GM23338 (cell line): ENCODE data around the gene GPR26. TPM values are rescaled to one million over a fixed set of nuclear protein-coding genes. Genes with fewer than 3 reads are reported as not detected.

ENCODE experiments used
- ATAC-seq: fragments of 200-7000 bp; cut with Tn5 transposase; 3 replicates; pipeline ENCODE4 v1.9.1; 2020
- DNase-seq: peaks from one replicate; pipeline ENCODE4 v3.0.0-alpha.2; 2015; ENCODE audit warnings: low spot score
- H2AFZ ChIP-seq: fragments of 200-600 bp; sonication (generic); 2 replicates; pipeline ENCODE4 v1.8.0; 2016; ENCODE audit warnings: antibody characterized with exemption, mild to moderate bottlenecking, moderate library complexity
- H3F3A ChIP-seq: fragments of 200-600 bp; sonication (generic); replicated peaks from 2 replicates; pipeline ENCODE4 v1.8.0; 2017; ENCODE audit warnings: antibody characterized with exemption, mixed run types, low read depth
- H3K27ac ChIP-seq: fragments of 200-600 bp; sonication (generic); 2 replicates; pipeline ENCODE4 v1.6.1; 2016; ENCODE audit warnings: low read depth
- H3K27me3 ChIP-seq: fragments of 200-600 bp; sonication (generic); 2 replicates; pipeline ENCODE4 v1.8.0; 2016; ENCODE audit warnings: mild to moderate bottlenecking, mixed run types, moderate library complexity; ENCODE audit not compliant: insufficient read depth
- H3K36me3 ChIP-seq: fragments of 200-600 bp; sonication (generic); 2 replicates; pipeline ENCODE4 v1.8.0; 2016; ENCODE audit warnings: mild to moderate bottlenecking; ENCODE audit not compliant: insufficient read depth
- H3K4me1 ChIP-seq: fragments of 200-600 bp; sonication (generic); 2 replicates; pipeline ENCODE4 v1.8.0; 2016; ENCODE audit warnings: mild to moderate bottlenecking, moderate library complexity; ENCODE audit not compliant: insufficient read depth
- H3K4me2 ChIP-seq: fragments of 200-600 bp; sonication (generic); 2 replicates; pipeline ENCODE4 v1.7.1; 2017; ENCODE audit warnings: mixed run types
- H3K4me3 ChIP-seq: fragments of 200-600 bp; sonication (generic); 2 replicates; pipeline ENCODE4 v1.6.1; 2016; ENCODE audit warnings: mixed run types
- H3K79me2 ChIP-seq: fragments of 200-600 bp; sonication (generic); replicated peaks from 2 replicates; pipeline ENCODE4 v1.8.0; 2017; ENCODE audit warnings: mild to moderate bottlenecking; ENCODE audit not compliant: insufficient read depth
- H3K9me2 ChIP-seq: fragments of 200-600 bp; sonication (generic); 2 replicates; pipeline ENCODE4 v1.8.0; 2017; ENCODE audit not compliant: insufficient read depth
- H4K20me1 ChIP-seq: fragments of 200-600 bp; sonication (generic); replicated peaks from 2 replicates; pipeline ENCODE4 v1.8.0; 2017; ENCODE audit warnings: mild to moderate bottlenecking; ENCODE audit not compliant: insufficient read depth
- H3K27ac Mint-ChIP-seq: 2 replicates; pipeline ENCODE4 v1.8.0; 2020; ENCODE audit warnings: inconsistent platforms, mild to moderate bottlenecking, moderate library complexity, mixed read lengths
- H3K27me3 Mint-ChIP-seq: 3 replicates; pipeline ENCODE4 v1.8.0; 2022; ENCODE audit warnings: low read depth, mild to moderate bottlenecking, moderate library complexity, mixed read lengths, inconsistent platforms; ENCODE audit not compliant: insufficient read depth, poor library complexity
- H3K36me3 Mint-ChIP-seq: 3 replicates; pipeline ENCODE4 v1.8.0; 2021; ENCODE audit warnings: low read depth, mild to moderate bottlenecking, inconsistent platforms, moderate library complexity, mixed read lengths
- H3K4me1 Mint-ChIP-seq: 3 replicates; pipeline ENCODE4 v1.8.0; 2020; ENCODE audit warnings: mild to moderate bottlenecking, inconsistent platforms, mixed read lengths
- H3K4me3 Mint-ChIP-seq: 3 replicates; pipeline ENCODE4 v1.8.0; 2021; ENCODE audit warnings: moderate library complexity, mild to moderate bottlenecking, inconsistent platforms, mixed read lengths
- H3K9me3 Mint-ChIP-seq: 3 replicates; pipeline ENCODE4 v1.8.0; 2020; ENCODE audit warnings: moderate library complexity, mild to moderate bottlenecking, inconsistent platforms, mixed read lengths
- CREB1 ChIP-seq: fragments of 250-450 bp; sonication (Bioruptor Pico); IDR thresholded peaks from 2 replicates; pipeline ENCODE4 v1.5.0; 2020; ENCODE audit warnings: low read depth, mild to moderate bottlenecking, moderate library complexity
- EZH2 ChIP-seq: fragments of 200-600 bp; sonication (generic); IDR thresholded peaks from one replicate; pipeline ENCODE4 v1.8.0; 2017; ENCODE audit warnings: antibody characterized with exemption, mild to moderate bottlenecking, low read depth; ENCODE audit not compliant: unreplicated experiment
- EZH2phosphoT487 ChIP-seq: fragments of 200-600 bp; sonication (generic); IDR thresholded peaks from one replicate; pipeline ENCODE4 v1.8.1; 2018; ENCODE audit warnings: antibody characterized with exemption; ENCODE audit not compliant: unreplicated experiment
- JUNB ChIP-seq: IDR thresholded peaks from one replicate; pipeline ENCODE4 v1.6.1; 2016; ENCODE audit warnings: antibody characterized with exemption; ENCODE audit not compliant: unreplicated experiment
- NANOG ChIP-seq: IDR thresholded peaks from 2 replicates; pipeline ENCODE4 v1.6.1; 2016; ENCODE audit warnings: antibody characterized with exemption, borderline replicate concordance
- POLR2AphosphoS5 ChIP-seq: IDR thresholded peaks from 2 replicates; pipeline ENCODE4 v1.6.1; 2016; ENCODE audit warnings: antibody characterized with exemption, low read depth
- STAT1 ChIP-seq: IDR thresholded peaks from one replicate; pipeline ENCODE4 v1.6.1; 2016; ENCODE audit warnings: antibody characterized with exemption; ENCODE audit not compliant: unreplicated experiment
- ZNF114 ChIP-seq: fragments of 250-450 bp; sonication (Bioruptor Pico); IDR thresholded peaks from 2 replicates; pipeline ENCODE4 v1.5.0; 2020; ENCODE audit warnings: mild to moderate bottlenecking, moderate library complexity
- ZNF331 ChIP-seq: fragments of 250-450 bp; sonication (Bioruptor Pico); IDR thresholded peaks from 2 replicates; pipeline ENCODE4 v1.5.0; 2020; ENCODE audit warnings: low read depth, mild to moderate bottlenecking, moderate library complexity
- polyA plus RNA-seq: library from polyadenylated mRNA; unstranded; fragments of >200 nt; fragmentation: Nextera tagmentation; extraction: Ambion mirVana; gene quantifications from 2 replicates; pipeline ENCODE4 v1.2.1, GENCODE V29; 2016
- total RNA-seq: library from RNA; depleted of rRNA; stranded (reverse); fragments of >200 nt; shearing (Covaris generic); gene quantifications from 2 replicates; pipeline ENCODE4 v1.2.3, GENCODE V29; 2014
- TF ChIP-seq, protein P1 (sequence below): IDR thresholded peaks from one replicate; pipeline ENCODE4 v1.6.1; 2018; ENCODE audit warnings: antibody characterized with exemption; ENCODE audit not compliant: unreplicated experiment
- TF ChIP-seq, protein P2 (sequence below): IDR thresholded peaks from 2 replicates; pipeline ENCODE4 v1.6.1; 2016; ENCODE audit warnings: antibody characterized with exemption
- TF ChIP-seq, protein P3 (sequence below), 2 experiments: fragments of 200-600 bp in 1 of 2; sonication (generic) in 1 of 2; conservative IDR thresholded peaks; 2 replicates each; pipeline versions ENCODE4 v1.5.1 to v1.6.1; 2016 to 2017; ENCODE audit warnings: antibody characterized with exemption in 2 of 2, low read depth in 2 of 2, mild to moderate bottlenecking in 2 of 2, moderate library complexity in 1 of 2

GPR26 gene
- total and polyA plus RNA-seq, 2 experiments from 2014 or later: 0.06 to 0.07 TPM

DNA sequence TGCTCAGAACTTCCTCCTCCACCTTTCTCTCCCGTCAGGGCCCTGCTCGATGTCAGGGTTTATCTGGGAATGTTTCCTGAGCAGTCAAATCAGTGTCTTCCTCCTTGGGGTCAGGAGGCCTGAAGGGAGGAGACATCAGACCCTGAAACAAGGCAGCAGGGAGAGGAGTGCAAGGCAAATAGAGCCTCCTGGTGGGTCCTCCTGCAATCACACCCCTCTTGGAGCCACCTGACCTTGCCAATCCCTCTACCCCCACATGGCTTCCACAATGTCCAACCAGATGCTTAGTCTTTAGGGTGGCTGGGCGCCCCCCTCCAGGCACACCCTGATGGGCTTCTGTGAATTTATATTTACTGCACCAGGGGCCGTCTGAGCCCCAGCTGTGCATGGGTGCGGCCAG lies 12.2 kb downstream of the GPR26 start:
- Histone ChIP-seq H3K4me1 (no peaks in the 10 kb centered on the region), H3K36me3 (no peaks in the 10 kb centered on the region)
- no peaks in the 10 kb centered on the region; the same call in 2 of the 3 replicates for H3K4me1 Mint-ChIP-seq

DNA sequence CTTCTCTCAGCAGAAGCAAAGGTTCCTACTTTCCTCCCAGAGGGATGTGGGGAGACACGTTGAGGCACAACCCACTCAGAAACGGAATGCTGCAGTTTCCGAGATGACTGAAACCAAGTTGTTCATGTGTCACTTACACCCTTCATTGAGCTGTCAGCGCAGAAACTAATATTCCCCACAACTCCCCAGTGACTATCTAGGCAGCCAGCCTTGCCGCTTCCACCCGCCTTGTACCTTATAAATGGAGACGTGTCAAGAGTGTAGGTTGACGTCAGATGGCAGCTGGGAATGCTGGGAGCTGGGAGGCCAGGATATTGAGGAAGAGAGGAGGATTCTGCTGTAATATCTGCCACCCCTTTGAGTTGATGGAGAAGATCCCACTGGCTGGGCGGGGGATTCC lies 15.1 kb downstream of the GPR26 start:
- no peaks in the 10 kb centered on the region; the same call in 2 of the 3 replicates for H3K4me1 Mint-ChIP-seq
- ATAC-seq: no peak
- H3K27me3 Mint-ChIP-seq: peaks cover 5% of the 10 kb centered on the region
- TF ChIP-seq ZNF331 (CRISPR knock-in tag) (no peak), NANOG (no peak), STAT1 (no peak), EZH2phosphoT487 (no peak), CREB1 (CRISPR knock-in tag) (no peak), ZNF114 (no peak), POLR2AphosphoS5 (no peak), EZH2 (no peak), JUNB (no peak)
- TF ChIP-seq, protein P1, sequence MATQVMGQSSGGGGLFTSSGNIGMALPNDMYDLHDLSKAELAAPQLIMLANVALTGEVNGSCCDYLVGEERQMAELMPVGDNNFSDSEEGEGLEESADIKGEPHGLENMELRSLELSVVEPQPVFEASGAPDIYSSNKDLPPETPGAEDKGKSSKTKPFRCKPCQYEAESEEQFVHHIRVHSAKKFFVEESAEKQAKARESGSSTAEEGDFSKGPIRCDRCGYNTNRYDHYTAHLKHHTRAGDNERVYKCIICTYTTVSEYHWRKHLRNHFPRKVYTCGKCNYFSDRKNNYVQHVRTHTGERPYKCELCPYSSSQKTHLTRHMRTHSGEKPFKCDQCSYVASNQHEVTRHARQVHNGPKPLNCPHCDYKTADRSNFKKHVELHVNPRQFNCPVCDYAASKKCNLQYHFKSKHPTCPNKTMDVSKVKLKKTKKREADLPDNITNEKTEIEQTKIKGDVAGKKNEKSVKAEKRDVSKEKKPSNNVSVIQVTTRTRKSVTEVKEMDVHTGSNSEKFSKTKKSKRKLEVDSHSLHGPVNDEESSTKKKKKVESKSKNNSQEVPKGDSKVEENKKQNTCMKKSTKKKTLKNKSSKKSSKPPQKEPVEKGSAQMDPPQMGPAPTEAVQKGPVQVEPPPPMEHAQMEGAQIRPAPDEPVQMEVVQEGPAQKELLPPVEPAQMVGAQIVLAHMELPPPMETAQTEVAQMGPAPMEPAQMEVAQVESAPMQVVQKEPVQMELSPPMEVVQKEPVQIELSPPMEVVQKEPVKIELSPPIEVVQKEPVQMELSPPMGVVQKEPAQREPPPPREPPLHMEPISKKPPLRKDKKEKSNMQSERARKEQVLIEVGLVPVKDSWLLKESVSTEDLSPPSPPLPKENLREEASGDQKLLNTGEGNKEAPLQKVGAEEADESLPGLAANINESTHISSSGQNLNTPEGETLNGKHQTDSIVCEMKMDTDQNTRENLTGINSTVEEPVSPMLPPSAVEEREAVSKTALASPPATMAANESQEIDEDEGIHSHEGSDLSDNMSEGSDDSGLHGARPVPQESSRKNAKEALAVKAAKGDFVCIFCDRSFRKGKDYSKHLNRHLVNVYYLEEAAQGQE: no peak
- TF ChIP-seq, protein P2, sequence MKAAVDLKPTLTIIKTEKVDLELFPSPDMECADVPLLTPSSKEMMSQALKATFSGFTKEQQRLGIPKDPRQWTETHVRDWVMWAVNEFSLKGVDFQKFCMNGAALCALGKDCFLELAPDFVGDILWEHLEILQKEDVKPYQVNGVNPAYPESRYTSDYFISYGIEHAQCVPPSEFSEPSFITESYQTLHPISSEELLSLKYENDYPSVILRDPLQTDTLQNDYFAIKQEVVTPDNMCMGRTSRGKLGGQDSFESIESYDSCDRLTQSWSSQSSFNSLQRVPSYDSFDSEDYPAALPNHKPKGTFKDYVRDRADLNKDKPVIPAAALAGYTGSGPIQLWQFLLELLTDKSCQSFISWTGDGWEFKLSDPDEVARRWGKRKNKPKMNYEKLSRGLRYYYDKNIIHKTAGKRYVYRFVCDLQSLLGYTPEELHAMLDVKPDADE: no peak
- TF ChIP-seq, protein P3, sequence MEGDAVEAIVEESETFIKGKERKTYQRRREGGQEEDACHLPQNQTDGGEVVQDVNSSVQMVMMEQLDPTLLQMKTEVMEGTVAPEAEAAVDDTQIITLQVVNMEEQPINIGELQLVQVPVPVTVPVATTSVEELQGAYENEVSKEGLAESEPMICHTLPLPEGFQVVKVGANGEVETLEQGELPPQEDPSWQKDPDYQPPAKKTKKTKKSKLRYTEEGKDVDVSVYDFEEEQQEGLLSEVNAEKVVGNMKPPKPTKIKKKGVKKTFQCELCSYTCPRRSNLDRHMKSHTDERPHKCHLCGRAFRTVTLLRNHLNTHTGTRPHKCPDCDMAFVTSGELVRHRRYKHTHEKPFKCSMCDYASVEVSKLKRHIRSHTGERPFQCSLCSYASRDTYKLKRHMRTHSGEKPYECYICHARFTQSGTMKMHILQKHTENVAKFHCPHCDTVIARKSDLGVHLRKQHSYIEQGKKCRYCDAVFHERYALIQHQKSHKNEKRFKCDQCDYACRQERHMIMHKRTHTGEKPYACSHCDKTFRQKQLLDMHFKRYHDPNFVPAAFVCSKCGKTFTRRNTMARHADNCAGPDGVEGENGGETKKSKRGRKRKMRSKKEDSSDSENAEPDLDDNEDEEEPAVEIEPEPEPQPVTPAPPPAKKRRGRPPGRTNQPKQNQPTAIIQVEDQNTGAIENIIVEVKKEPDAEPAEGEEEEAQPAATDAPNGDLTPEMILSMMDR (conservative IDR thresholded peaks at IDR 0.05; ENCODE audit: low read depth in 2 of 2): no peak

More for the DNA sequence above, 12.2 kb downstream of the GPR26 start:
- Histone ChIP-seq H3K9me2 (no peaks in the 10 kb centered on the region), H3K4me3 (no peak overlapping the region), H3K27ac (no peak overlapping the region), H3F3A (no peaks in the 10 kb centered on the region), H4K20me1 (no peaks in the 10 kb centered on the region), H3K27me3 (no peaks in the 10 kb centered on the region), H2AFZ (no peak overlapping the region), H3K79me2 (no peaks in the 10 kb centered on the region), H3K4me2 (no peak overlapping the region)
- peak; percentile 92 for ATAC-seq
- peaks cover 5% of the 10 kb centered on the region for H3K27me3 Mint-ChIP-seq
- no peaks in the 10 kb centered on the region for H3K36me3 Mint-ChIP-seq
- H3K9me3 Mint-ChIP-seq: no peaks in the 10 kb centered on the region
- H3K4me3 Mint-ChIP-seq: no peak overlapping the region
- DNase-seq: peak; percentile 56
- TF ChIP-seq, protein P3 (conservative IDR thresholded peaks at IDR 0.05; ENCODE audit: low read depth in 2 of 2): peak; percentile 37 to 64
- TF ChIP-seq NANOG: no peak
- H3K27ac Mint-ChIP-seq: no peak overlapping the region

More for the DNA sequence above, 15.1 kb downstream of the GPR26 start:
- no peaks in the 10 kb centered on the region for H4K20me1 ChIP-seq
- H3F3A ChIP-seq: no peaks in the 10 kb centered on the region
- no peaks in the 10 kb centered on the region for H3K36me3 Mint-ChIP-seq
- no peak overlapping the region for H3K4me2 ChIP-seq
- H3K4me1 ChIP-seq: no peaks in the 10 kb centered on the region
- no peak overlapping the region for H3K27ac ChIP-seq
- no peak overlapping the region for H3K4me3 Mint-ChIP-seq
- no peaks in the 10 kb centered on the region for H3K9me2 ChIP-seq
- no peaks in the 10 kb centered on the region for H3K27me3 ChIP-seq
- H3K79me2 ChIP-seq: no peaks in the 10 kb centered on the region
- H3K9me3 Mint-ChIP-seq: no peaks in the 10 kb centered on the region
- DNase-seq: no peak
- H3K36me3 ChIP-seq: no peaks in the 10 kb centered on the region
- H3K4me3 ChIP-seq: no peak overlapping the region
- H3K27ac Mint-ChIP-seq: no peak overlapping the region
- no peak overlapping the region for H2AFZ ChIP-seq
